HepG2 (cell line): ENCODE data around the gene ETV6. TPM values are rescaled to one million over a fixed set of nuclear protein-coding genes. Genes with fewer than 3 reads are reported as not detected.

Experiments
- ATAC-seq: fragments of 200-7000 bp; cut with Tn5 transposase; 3 replicates; pipeline ENCODE4 v1.9.1; 2020; ENCODE audit warnings: mild to moderate bottlenecking, moderate library complexity
- BruUV-seq: library from RNA; stranded (reverse); fragments of 400-500 nt; replicated peaks from 2 replicates; lab custom pipeline; 2021; lab: Mats Ljungman, UMichigan
- CTCF ChIA-PET: fragments of 300-600 bp; formaldehyde crosslinking; extraction: SDS; loops from one replicate; lab custom pipeline; 2021; ENCODE audit warnings: low total read pairs, inconsistent platforms, low intra/inter-chr PET ratio; lab: Yijun Ruan, JAX
- POLR2A ChIA-PET: fragments of 350-600 bp; sonication (Branson Sonifier 250); formaldehyde crosslinking; loops from one replicate; lab custom pipeline; 2020; ENCODE audit warnings: antibody characterized with exemption, inconsistent platforms; lab: Yijun Ruan, JAX
- DNase-seq: peaks from one replicate; pipeline ENCODE4 v3.0.0-alpha.2; 2015; ENCODE audit warnings: low spot score
- FAIRE-seq: peaks from 3 replicates; lab custom pipeline; 2011; peaks lifted over from hg19 to GRCh38; lab: Jason Lieb, UNC
- H2AFZ ChIP-seq: one replicate; pipeline ENCODE4 v1.6.1; 2011; ENCODE audit warnings: low read length, inconsistent platforms
- H3K27ac ChIP-seq: fragments of 300-600 bp; 3 replicates; pipeline ENCODE4 v1.8.0; 2011; ENCODE audit warnings: mixed run types, mild to moderate bottlenecking, mixed read lengths, low read length, inconsistent platforms; ENCODE audit not compliant: insufficient read depth; ENCODE audit errors: extremely low read length
- H3K27me3 ChIP-seq, 2 experiments: fragments of 200-600 bp in 1 of 2; 2 replicates in 1 of 2; 3 replicates in 1 of 2; pipeline versions ENCODE4 v1.6.0 to v1.8.0; 2011; ENCODE audit warnings: low read length in 2 of 2, mild to moderate bottlenecking in 2 of 2, moderate library complexity in 2 of 2, inconsistent platforms in 1 of 2; ENCODE audit not compliant: insufficient read depth in 2 of 2, control insufficient read depth in 1 of 2
- H3K36me3 ChIP-seq, 2 experiments: fragments of 200-600 bp in 1 of 2; replicated peaks in 1 of 2; 2 replicates in 1 of 2; 3 replicates in 1 of 2; pipeline versions ENCODE4 v1.5.1 to v1.8.0; 2011; ENCODE audit warnings: low read length in 2 of 2, inconsistent platforms in 1 of 2; ENCODE audit not compliant: insufficient read depth in 2 of 2, control insufficient read depth in 1 of 2
- H3K4me1 ChIP-seq: 2 replicates; pipeline ENCODE4 v1.5.1; 2012; ENCODE audit warnings: low read length, inconsistent platforms; ENCODE audit not compliant: insufficient read depth
- H3K4me2 ChIP-seq: 2 replicates; pipeline ENCODE4 v1.6.0; 2011; ENCODE audit warnings: low read depth, low read length, inconsistent platforms
- H3K4me3 ChIP-seq, 3 experiments: fragments of 200-600 bp in 1 of 3; sonication (generic), shearing (Covaris generic) in 1 of 3; replicated peaks in 1 of 3; 2 replicates each; pipeline ENCODE4 v1.5.1; 2011 to 2016; ENCODE audit warnings: low read length in 3 of 3, inconsistent platforms in 2 of 3, low read depth in 2 of 3, mild to moderate bottlenecking in 2 of 3, control low read depth in 1 of 3, mixed read lengths in 1 of 3; ENCODE audit not compliant: insufficient read depth in 1 of 3
- H3K79me2 ChIP-seq: one replicate; pipeline ENCODE4 v1.6.1; 2011; ENCODE audit warnings: low read length, inconsistent platforms; ENCODE audit not compliant: insufficient read depth
- H3K9ac ChIP-seq: 2 replicates; pipeline ENCODE4 v1.6.0; 2011; ENCODE audit warnings: mild to moderate bottlenecking, low read depth, low read length, inconsistent platforms; ENCODE audit not compliant: insufficient read depth
- H3K9me3 ChIP-seq: 2 replicates; pipeline ENCODE4 v1.5.1; 2012; ENCODE audit warnings: mild to moderate bottlenecking, low read length
- H4K20me1 ChIP-seq: 2 replicates; pipeline ENCODE4 v1.6.0; 2011; ENCODE audit warnings: inconsistent platforms, mild to moderate bottlenecking, low read length, moderate library complexity; ENCODE audit not compliant: insufficient read depth
- CEBPZ ChIP-seq: IDR thresholded peaks from 2 replicates; pipeline ENCODE4 v1.6.1; 2012; ENCODE audit warnings: low read length, improper control_type of control experiment
- FOSL2 ChIP-seq: sonication (generic); formaldehyde crosslinking; IDR thresholded peaks from 2 replicates; pipeline ENCODE4 v1.4.0; 2020; ENCODE audit warnings: missing genetic modification reagents
- GLI4 ChIP-seq: sonication (generic); formaldehyde crosslinking; IDR thresholded peaks from 2 replicates; pipeline ENCODE4 v1.5.1; 2020; ENCODE audit warnings: missing genetic modification reagents, mild to moderate bottlenecking, moderate library complexity, borderline replicate concordance
- HNRNPH1 ChIP-seq: fragments of 200-400 bp; formaldehyde crosslinking; optimal IDR thresholded peaks from 2 replicates; pipeline ENCODE3; 2017; ENCODE audit warnings: mild to moderate bottlenecking, low read depth, low read length
- IKZF1 ChIP-seq: fragments of 450-650 bp; IDR thresholded peaks from 2 replicates; pipeline ENCODE4 v1.7.1; 2016
- KLF13 ChIP-seq: sonication (generic); formaldehyde crosslinking; IDR thresholded peaks from 2 replicates; pipeline ENCODE4 v1.4.0; 2020; ENCODE audit warnings: mild to moderate bottlenecking, missing genetic modification reagents
- MAFK ChIP-seq, 2 experiments: IDR thresholded peaks in 1 of 2; conservative IDR thresholded peaks in 1 of 2; 2 replicates each; pipeline ENCODE4 v1.6.1; 2011; ENCODE audit warnings: improper control_type of control experiment in 2 of 2, low read length in 2 of 2
- MED8 ChIP-seq: sonication (generic); formaldehyde crosslinking; IDR thresholded peaks from 2 replicates; pipeline ENCODE4 v1.8.1; 2023; ENCODE audit warnings: mild to moderate bottlenecking, missing genetic modification reagents; ENCODE audit not compliant: insufficient replicate concordance
- PCBP1 ChIP-seq: fragments of 200-400 bp; formaldehyde crosslinking; IDR thresholded peaks from 2 replicates; pipeline ENCODE4 v1.6.1; 2017; ENCODE audit warnings: mild to moderate bottlenecking, low read depth, low read length, borderline replicate concordance
- PHF8 ChIP-seq: sonication (generic); formaldehyde crosslinking; IDR thresholded peaks from 2 replicates; pipeline ENCODE4 v1.5.0; 2020; ENCODE audit warnings: missing genetic modification reagents
- RELA ChIP-seq: sonication (generic); formaldehyde crosslinking; IDR thresholded peaks from 2 replicates; pipeline ENCODE4 v1.4.0; 2020; ENCODE audit warnings: missing genetic modification reagents
- REPIN1 ChIP-seq: sonication (generic); formaldehyde crosslinking; IDR thresholded peaks from 2 replicates; pipeline ENCODE4 v1.8.0; 2022; ENCODE audit warnings: missing genetic modification reagents, low read depth, mild to moderate bottlenecking, borderline replicate concordance
- REST ChIP-seq, 2 experiments: IDR thresholded peaks; 2 replicates each; pipeline ENCODE4 v1.6.1; 2011 to 2012; ENCODE audit warnings: low read length in 2 of 2, borderline replicate concordance in 1 of 2, low read depth in 1 of 2, mild to moderate bottlenecking in 1 of 2, moderate library complexity in 1 of 2
- SCMH1 ChIP-seq: sonication (generic); formaldehyde crosslinking; IDR thresholded peaks from 2 replicates; pipeline ENCODE4 v1.9.0; 2021; ENCODE audit warnings: missing genetic modification reagents, mild to moderate bottlenecking, borderline replicate concordance
- ZEB1 ChIP-seq: IDR thresholded peaks from 2 replicates; pipeline ENCODE4 v1.6.1; 2012; ENCODE audit warnings: mild to moderate bottlenecking, low read depth, inconsistent platforms; ENCODE audit not compliant: insufficient replicate concordance
- ZNF274 ChIP-seq: sonication (generic); formaldehyde crosslinking; IDR thresholded peaks from 2 replicates; pipeline ENCODE4 v1.5.1; 2020; ENCODE audit warnings: mild to moderate bottlenecking, missing genetic modification reagents
- ZNF335 ChIP-seq: sonication (generic); formaldehyde crosslinking; IDR thresholded peaks from 2 replicates; pipeline ENCODE4 v1.4.0; 2020; ENCODE audit warnings: missing genetic modification reagents
- ZNF460 ChIP-seq: sonication (generic); formaldehyde crosslinking; IDR thresholded peaks from 2 replicates; pipeline ENCODE4 v1.5.1; 2020; ENCODE audit warnings: missing genetic modification reagents, mild to moderate bottlenecking, borderline replicate concordance
- WGBS: methylation state at CpG from one replicate; pipeline ENCODE4 v1.1.6; 2017; ENCODE audit warnings: low lambda C conversion rate; 5-methylcytosine and 5-hydroxymethylcytosine counted together
- in situ Hi-C: cut with HindIII; loops from 2 replicates; pipeline ENCODE4 v1.10.0; 2017; ENCODE audit warnings: low pct_unique_long_range_greater_than_20kb; ENCODE audit not compliant: extremely low pct_ligation_motif_present
- intact Hi-C: fragments of 100-400 bp; cut with micrococcal nuclease; formaldehyde crosslinking; loops from one replicate; pipeline ENCODE4 v1.10.0; 2022; ENCODE audit not compliant: unreplicated experiment
- polyA plus RNA-seq, 8 experiments: library from polyadenylated mRNA; depleted of rRNA in 3 of 8; stranded (reverse) in 7 of 8; unstranded in 1 of 8; fragments of >200 nt; fragmentation: Illumina TruSeq in 4 of 8; extraction: Trizol in 4 of 8; gene quantifications; 2 replicates each; pipeline versions ENCODE4 v1.2.1 to v1.2.3, GENCODE V29; 2011 to 2016; ENCODE audit warnings: low read depth in 4 of 8, missing spikeins in 1 of 8, mixed read lengths in 1 of 8; ENCODE audit not compliant: insufficient read depth in 1 of 8
- total RNA-seq, 5 experiments: library from RNA; depleted of rRNA; stranded (reverse); fragments of >200 nt; fragmentation: Illumina TruSeq; extraction: Trizol; gene quantifications; 2 replicates each; pipeline ENCODE4 v1.2.3, GENCODE V29; 2016; ENCODE audit warnings: low read depth in 1 of 5

ETV6 gene
- total and polyA plus RNA-seq, 2 of the 13 experiments (the other 11 are each of a cell fraction or from before 2014, with no cell fraction given), result 2.2 to 3.0 TPM

- TF ChIP-seq REST (IDR thresholded peaks at IDR 0.05; ENCODE audit: borderline replicate concordance in 1 of 2, low read depth in 1 of 2, low read length in 2 of 2) (no peak), HNRNPH1 (no peak), ZNF460 (CRISPR knock-in tag) (no peak), IKZF1 (no peak), SCMH1 (no peak)
These were observed 53.9 kb downstream of the ETV6 start (continued) for GRCh38 chr12:11703378-11703777.

- Histone ChIP-seq H4K20me1 (no peaks in the 10 kb centered on the region), H3K9me3 (no peaks in the 10 kb centered on the region), H2AFZ (no peak overlapping the region), H3K4me1 (peaks cover 54% of the 10 kb centered on the region), H3K9ac (no peak overlapping the region), H3K36me3 (no peaks in the 10 kb centered on the region), H3K79me2 (no peaks in the 10 kb centered on the region), H3K4me2 (no peak overlapping the region), H3K4me3 (no peak overlapping the region), H3K27ac (no peak overlapping the region), H3K27me3 (no peaks in the 10 kb centered on the region)
- FAIRE-seq (no peak), DNase-seq (no peak), ATAC-seq (no peak)
- ChIA-PET CTCF (no interaction called here), POLR2A (no interaction called here)
- WGBS, result 96% methylated on average over 8 of the region's 8 CpGs
- in situ Hi-C loops, result no loop called here
- TF ChIP-seq RELA, result no peak
- TF ChIP-seq ZEB1, result no peak
- TF ChIP-seq ZNF335 (CRISPR knock-in tag), result no peak
- TF ChIP-seq ZNF274 (CRISPR knock-in tag), result no peak
- TF ChIP-seq MAFK (conservative IDR thresholded peaks at IDR 0.05 in 1 of 2, IDR thresholded peaks at IDR 0.05 in 1 of 2; ENCODE audit: low read length in 2 of 2), result no peak
- TF ChIP-seq PHF8 (CRISPR knock-in tag), result no peak
- no peak for TF ChIP-seq MED8
- no peak for TF ChIP-seq REPIN1 (CRISPR knock-in tag)
- TF ChIP-seq GLI4 (CRISPR knock-in tag), result no peak
- no peak for TF ChIP-seq FOSL2 (CRISPR knock-in tag)
- TF ChIP-seq CEBPZ, result no peak
- no peak for TF ChIP-seq KLF13 (CRISPR knock-in tag)
- TF ChIP-seq PCBP1, result no peak
- BruUV-seq, result no TSS peak
- intact Hi-C loops, result loop anchor here (10.0 kb wide), 1 partner anchor 49 kb away; no protein-coding TSS in a partner anchor
These were observed 54.6 kb downstream of the ETV6 start for GRCh38 chr12:11704089-11704488.
